OCI-LY3 (cell line): ENCODE measurements around the gene ROR1.

Source experiments
- H2AFZ ChIP-seq: fragments of 200-600, 300-600 bp; shearing (Covaris generic); 2 replicates; pipeline ENCODE4 v1.6.0; 2014; ENCODE audit warnings: antibody characterized with exemption, low read depth, low read length
- H3K27ac ChIP-seq: fragments of 200-600, 300-600 bp; sonication (generic); 2 replicates; pipeline ENCODE4 v1.5.1; 2014; ENCODE audit warnings: mild to moderate bottlenecking, low read length, moderate library complexity, mixed read lengths
- H3K27me3 ChIP-seq: fragments of 200-600, 300-600 bp; sonication (generic); 2 replicates; pipeline ENCODE4 v1.6.1; 2014; ENCODE audit warnings: low read depth, low read length, mixed read lengths
- H3K36me3 ChIP-seq: fragments of 200-600, 300-600 bp; sonication (generic); replicated peaks from 2 replicates; pipeline ENCODE3; 2014; ENCODE audit warnings: low read depth, low read length, mixed read lengths
- H3K4me1 ChIP-seq: fragments of 300-600, 200-600 bp; sonication (generic); 2 replicates; pipeline ENCODE4 v1.6.1; 2014; ENCODE audit warnings: low read length, mixed read lengths
- H3K4me2 ChIP-seq: fragments of 200-600, 300-600 bp; sonication (generic); 2 replicates; pipeline ENCODE4 v1.6.1; 2014; ENCODE audit warnings: low read length, mixed read lengths
- H3K4me3 ChIP-seq: fragments of 300-600, 200-600 bp; sonication (generic); 2 replicates; pipeline ENCODE4 v1.5.1; 2014; ENCODE audit warnings: antibody characterized with exemption, mild to moderate bottlenecking, low read length, moderate library complexity
- H3K79me2 ChIP-seq: fragments of 300-600, 200-600 bp; shearing (Covaris generic); 2 replicates; pipeline ENCODE4 v1.6.1; 2014; ENCODE audit warnings: mild to moderate bottlenecking, low read length, mixed read lengths
- H3K9ac ChIP-seq: fragments of 300-600, 200-600 bp; shearing (Covaris generic); 2 replicates; pipeline ENCODE4 v1.6.0; 2014; ENCODE audit warnings: mild to moderate bottlenecking, low read length, moderate library complexity
- H3K9me3 ChIP-seq: fragments of 200-600, 300-600 bp; shearing (Covaris generic); 2 replicates; pipeline ENCODE4 v1.6.1; 2014; ENCODE audit warnings: low read length, mixed read lengths; ENCODE audit not compliant: insufficient read depth
- H4K20me1 ChIP-seq: fragments of 200-600, 300-600 bp; sonication (generic); 2 replicates; pipeline ENCODE4 v1.6.1; 2016; ENCODE audit warnings: low read length, mixed read lengths; ENCODE audit not compliant: insufficient read depth
- CTCF ChIP-seq: fragments of 200-600, 300-600 bp; sonication (generic); IDR thresholded peaks from 2 replicates; pipeline ENCODE4 v1.5.1; 2014; ENCODE audit warnings: antibody characterized with exemption, low read length, low read depth
- EZH2phosphoT487 ChIP-seq: fragments of 200-600 bp; shearing (Covaris generic); IDR thresholded peaks from 2 replicates; pipeline ENCODE4 v1.6.1; 2018; ENCODE audit warnings: antibody characterized with exemption, mixed run types, low read depth

ROR1 gene

DNA sequence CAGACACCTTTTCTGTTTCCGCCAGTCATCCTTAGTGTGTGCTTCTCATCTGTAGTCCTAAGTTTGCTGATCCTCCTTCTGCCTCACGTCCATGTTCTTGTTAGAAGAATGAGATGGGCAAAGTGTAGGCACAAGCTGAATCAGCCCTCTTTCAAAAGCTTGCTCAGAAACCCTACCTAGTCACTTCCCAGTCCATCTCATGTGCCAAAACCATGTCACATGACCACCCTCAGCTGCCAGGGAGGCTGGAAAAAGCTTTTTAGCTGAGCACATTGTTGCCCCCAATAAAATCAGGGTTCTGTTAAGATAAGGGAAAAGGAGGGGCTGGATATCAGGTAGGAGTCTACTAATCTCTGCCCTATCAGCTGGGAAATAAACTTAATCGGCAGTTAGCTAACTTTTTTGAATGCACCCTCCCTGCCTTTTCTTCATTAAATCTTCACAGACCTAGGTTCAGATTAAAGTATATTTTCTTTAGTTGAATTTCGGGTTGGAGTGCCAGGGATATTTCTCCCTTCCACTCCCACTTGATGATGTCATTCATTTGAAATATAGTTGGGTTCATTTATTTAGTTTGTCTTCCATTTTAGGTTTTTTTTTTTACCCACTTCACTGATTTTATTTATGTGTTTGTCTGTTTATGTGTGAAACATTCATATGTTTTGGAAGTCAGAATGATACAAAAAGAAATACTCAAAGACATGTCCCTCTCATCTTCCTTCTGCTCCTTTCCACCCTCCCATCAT is 129.2 kb downstream of the ROR1 start:
- Histone ChIP-seq H3K27me3 (no peaks in the 10 kb centered on the region), H3K27ac (no peak overlapping the region), H3K9ac (no peak overlapping the region), H3K79me2 (no peaks in the 10 kb centered on the region), H3K4me2 (no peak overlapping the region), H3K4me1 (peaks cover 8% of the 10 kb centered on the region), H4K20me1 (no peaks in the 10 kb centered on the region), H3K9me3 (no peaks in the 10 kb centered on the region), H2AFZ (no peak overlapping the region), H3K36me3 (no peaks in the 10 kb centered on the region), H3K4me3 (no peak overlapping the region)
- no peak for TF ChIP-seq EZH2phosphoT487
- no peak for TF ChIP-seq CTCF

GRCh38 chr1:63903947-63904610 is 130.3 kb downstream of the ROR1 start:
- no peaks in the 10 kb centered on the region for H3K36me3 ChIP-seq
- no peaks in the 10 kb centered on the region for H3K9me3 ChIP-seq
- H3K27me3 ChIP-seq: no peaks in the 10 kb centered on the region
- H3K4me3 ChIP-seq: no peak overlapping the region
- no peaks in the 10 kb centered on the region for H4K20me1 ChIP-seq
- no peaks in the 10 kb centered on the region for H3K79me2 ChIP-seq
- no peak overlapping the region for H2AFZ ChIP-seq
- H3K27ac ChIP-seq: no peak overlapping the region
- H3K4me1 ChIP-seq: peaks cover 8% of the 10 kb centered on the region
- TF ChIP-seq CTCF (no peak), EZH2phosphoT487 (no peak)
- H3K4me2 ChIP-seq: peak overlapping the region; percentile 12; the same call in 1 of the 2 replicates
- no peak overlapping the region for H3K9ac ChIP-seq

- H3K4me1 ChIP-seq: peaks cover 8% of the 10 kb centered on the region
- no peak overlapping the region for H3K9ac ChIP-seq
- H4K20me1 ChIP-seq: no peaks in the 10 kb centered on the region
- H3K4me3 ChIP-seq: no peak overlapping the region
- no peaks in the 10 kb centered on the region for H3K36me3 ChIP-seq
- H3K9me3 ChIP-seq: no peaks in the 10 kb centered on the region
- no peaks in the 10 kb centered on the region for H3K27me3 ChIP-seq
- no peak overlapping the region for H3K4me2 ChIP-seq
- H2AFZ ChIP-seq: no peak overlapping the region
- no peak overlapping the region for H3K27ac ChIP-seq
- peak; percentile 29 for TF ChIP-seq CTCF
- TF ChIP-seq EZH2phosphoT487: no peak
- no peaks in the 10 kb centered on the region for H3K79me2 ChIP-seq
These were observed 131.0 kb downstream of the ROR1 start for GRCh38 chr1:63904826-63905225.

GRCh38 chr1:63906047-63906704 is 132.4 kb downstream of the ROR1 start:
- no peak overlapping the region for H3K4me3 ChIP-seq
- TF ChIP-seq EZH2phosphoT487: no peak
- TF ChIP-seq CTCF: no peak
- peaks cover 8% of the 10 kb centered on the region for H3K4me1 ChIP-seq
- no peak overlapping the region for H3K27ac ChIP-seq
- no peaks in the 10 kb centered on the region for H4K20me1 ChIP-seq
- H3K36me3 ChIP-seq: no peaks in the 10 kb centered on the region
- no peak overlapping the region for H2AFZ ChIP-seq
- H3K9ac ChIP-seq: no peak overlapping the region
- no peaks in the 10 kb centered on the region for H3K79me2 ChIP-seq
- no peak overlapping the region for H3K4me2 ChIP-seq
- H3K27me3 ChIP-seq: no peaks in the 10 kb centered on the region
- no peaks in the 10 kb centered on the region for H3K9me3 ChIP-seq
